GM23338 (cell line): ENCODE measurements around the gene LATS2. TPM values are rescaled to one million over a fixed set of nuclear protein-coding genes. Genes with fewer than 3 reads are reported as not detected.
A peak's percentile ranks its signal among the peaks of the same experiment; 100 is the strongest.

Source experiments
- ATAC-seq: fragments of 200-7000 bp; cut with Tn5 transposase; 3 replicates; pipeline ENCODE4 v1.9.1; 2020
- DNase-seq: peaks from one replicate; pipeline ENCODE4 v3.0.0-alpha.2; 2015; ENCODE audit warnings: low spot score
- H2AFZ ChIP-seq: fragments of 200-600 bp; sonication (generic); 2 replicates; pipeline ENCODE4 v1.8.0; 2016; ENCODE audit warnings: antibody characterized with exemption, mild to moderate bottlenecking, moderate library complexity
- H3F3A ChIP-seq: fragments of 200-600 bp; sonication (generic); replicated peaks from 2 replicates; pipeline ENCODE4 v1.8.0; 2017; ENCODE audit warnings: antibody characterized with exemption, mixed run types, low read depth
- H3K27ac ChIP-seq: fragments of 200-600 bp; sonication (generic); 2 replicates; pipeline ENCODE4 v1.6.1; 2016; ENCODE audit warnings: low read depth
- H3K27me3 ChIP-seq: fragments of 200-600 bp; sonication (generic); 2 replicates; pipeline ENCODE4 v1.8.0; 2016; ENCODE audit warnings: mild to moderate bottlenecking, mixed run types, moderate library complexity; ENCODE audit not compliant: insufficient read depth
- H3K36me3 ChIP-seq: fragments of 200-600 bp; sonication (generic); 2 replicates; pipeline ENCODE4 v1.8.0; 2016; ENCODE audit warnings: mild to moderate bottlenecking; ENCODE audit not compliant: insufficient read depth
- H3K4me1 ChIP-seq: fragments of 200-600 bp; sonication (generic); 2 replicates; pipeline ENCODE4 v1.8.0; 2016; ENCODE audit warnings: mild to moderate bottlenecking, moderate library complexity; ENCODE audit not compliant: insufficient read depth
- H3K4me2 ChIP-seq: fragments of 200-600 bp; sonication (generic); 2 replicates; pipeline ENCODE4 v1.7.1; 2017; ENCODE audit warnings: mixed run types
- H3K4me3 ChIP-seq: fragments of 200-600 bp; sonication (generic); 2 replicates; pipeline ENCODE4 v1.6.1; 2016; ENCODE audit warnings: mixed run types
- H3K79me2 ChIP-seq: fragments of 200-600 bp; sonication (generic); replicated peaks from 2 replicates; pipeline ENCODE4 v1.8.0; 2017; ENCODE audit warnings: mild to moderate bottlenecking; ENCODE audit not compliant: insufficient read depth
- H3K9me2 ChIP-seq: fragments of 200-600 bp; sonication (generic); 2 replicates; pipeline ENCODE4 v1.8.0; 2017; ENCODE audit not compliant: insufficient read depth
- H4K20me1 ChIP-seq: fragments of 200-600 bp; sonication (generic); replicated peaks from 2 replicates; pipeline ENCODE4 v1.8.0; 2017; ENCODE audit warnings: mild to moderate bottlenecking; ENCODE audit not compliant: insufficient read depth
- H3K27ac Mint-ChIP-seq: 2 replicates; pipeline ENCODE4 v1.8.0; 2020; ENCODE audit warnings: inconsistent platforms, mild to moderate bottlenecking, moderate library complexity, mixed read lengths
- H3K27me3 Mint-ChIP-seq: 3 replicates; pipeline ENCODE4 v1.8.0; 2022; ENCODE audit warnings: low read depth, mild to moderate bottlenecking, moderate library complexity, mixed read lengths, inconsistent platforms; ENCODE audit not compliant: insufficient read depth, poor library complexity
- H3K36me3 Mint-ChIP-seq: 3 replicates; pipeline ENCODE4 v1.8.0; 2021; ENCODE audit warnings: low read depth, mild to moderate bottlenecking, inconsistent platforms, moderate library complexity, mixed read lengths
- H3K4me1 Mint-ChIP-seq: 3 replicates; pipeline ENCODE4 v1.8.0; 2020; ENCODE audit warnings: mild to moderate bottlenecking, inconsistent platforms, mixed read lengths
- H3K4me3 Mint-ChIP-seq: 3 replicates; pipeline ENCODE4 v1.8.0; 2021; ENCODE audit warnings: moderate library complexity, mild to moderate bottlenecking, inconsistent platforms, mixed read lengths
- H3K9me3 Mint-ChIP-seq: 3 replicates; pipeline ENCODE4 v1.8.0; 2020; ENCODE audit warnings: moderate library complexity, mild to moderate bottlenecking, inconsistent platforms, mixed read lengths
- CREB1 ChIP-seq: fragments of 250-450 bp; sonication (Bioruptor Pico); IDR thresholded peaks from 2 replicates; pipeline ENCODE4 v1.5.0; 2020; ENCODE audit warnings: low read depth, mild to moderate bottlenecking, moderate library complexity
- EZH2 ChIP-seq: fragments of 200-600 bp; sonication (generic); IDR thresholded peaks from one replicate; pipeline ENCODE4 v1.8.0; 2017; ENCODE audit warnings: antibody characterized with exemption, mild to moderate bottlenecking, low read depth; ENCODE audit not compliant: unreplicated experiment
- EZH2phosphoT487 ChIP-seq: fragments of 200-600 bp; sonication (generic); IDR thresholded peaks from one replicate; pipeline ENCODE4 v1.8.1; 2018; ENCODE audit warnings: antibody characterized with exemption; ENCODE audit not compliant: unreplicated experiment
- JUNB ChIP-seq: IDR thresholded peaks from one replicate; pipeline ENCODE4 v1.6.1; 2016; ENCODE audit warnings: antibody characterized with exemption; ENCODE audit not compliant: unreplicated experiment
- NANOG ChIP-seq: IDR thresholded peaks from 2 replicates; pipeline ENCODE4 v1.6.1; 2016; ENCODE audit warnings: antibody characterized with exemption, borderline replicate concordance
- POLR2AphosphoS5 ChIP-seq: IDR thresholded peaks from 2 replicates; pipeline ENCODE4 v1.6.1; 2016; ENCODE audit warnings: antibody characterized with exemption, low read depth
- ZNF331 ChIP-seq: fragments of 250-450 bp; sonication (Bioruptor Pico); IDR thresholded peaks from 2 replicates; pipeline ENCODE4 v1.5.0; 2020; ENCODE audit warnings: low read depth, mild to moderate bottlenecking, moderate library complexity
- polyA plus RNA-seq: library from polyadenylated mRNA; unstranded; fragments of >200 nt; fragmentation: Nextera tagmentation; extraction: Ambion mirVana; gene quantifications from 2 replicates; pipeline ENCODE4 v1.2.1, GENCODE V29; 2016
- total RNA-seq: library from RNA; depleted of rRNA; stranded (reverse); fragments of >200 nt; shearing (Covaris generic); gene quantifications from 2 replicates; pipeline ENCODE4 v1.2.3, GENCODE V29; 2014
- TF ChIP-seq, protein P1 (sequence below): fragments of 250-450 bp; sonication (Bioruptor Pico); IDR thresholded peaks from 2 replicates; pipeline ENCODE4 v1.5.0; 2020; ENCODE audit warnings: mild to moderate bottlenecking, moderate library complexity
- TF ChIP-seq, protein P2 (sequence below): IDR thresholded peaks from 2 replicates; pipeline ENCODE4 v1.6.1; 2016; ENCODE audit warnings: antibody characterized with exemption
- TF ChIP-seq, protein P3 (sequence below), 2 experiments: fragments of 200-600 bp in 1 of 2; sonication (generic) in 1 of 2; conservative IDR thresholded peaks; 2 replicates each; pipeline versions ENCODE4 v1.5.1 to v1.6.1; 2016 to 2017; ENCODE audit warnings: antibody characterized with exemption in 2 of 2, low read depth in 2 of 2, mild to moderate bottlenecking in 2 of 2, moderate library complexity in 1 of 2

LATS2 gene
- total and polyA plus RNA-seq, 2 experiments from 2014 or later, result 10.5 to 25.4 TPM

DNA sequence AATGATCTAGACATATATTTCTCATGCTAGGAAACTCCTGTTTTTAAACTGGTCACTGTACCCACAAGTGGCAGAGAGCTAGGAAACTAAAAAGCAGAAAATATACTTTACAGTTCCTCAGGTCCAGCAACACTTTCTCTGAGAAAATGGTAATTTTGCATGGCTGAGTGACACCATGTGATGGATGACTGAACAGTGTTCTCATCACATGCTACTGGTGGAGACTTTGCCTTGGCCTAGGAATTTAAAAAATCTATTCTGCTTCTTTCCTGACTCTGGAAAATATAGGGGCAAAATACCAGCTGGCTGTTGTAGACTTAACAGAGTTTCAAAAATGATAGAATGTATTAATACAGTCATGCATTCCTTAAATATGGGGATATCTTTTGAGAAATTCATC lies 50.0 kb downstream of the LATS2 start (continued):
- TF ChIP-seq, protein P1, sequence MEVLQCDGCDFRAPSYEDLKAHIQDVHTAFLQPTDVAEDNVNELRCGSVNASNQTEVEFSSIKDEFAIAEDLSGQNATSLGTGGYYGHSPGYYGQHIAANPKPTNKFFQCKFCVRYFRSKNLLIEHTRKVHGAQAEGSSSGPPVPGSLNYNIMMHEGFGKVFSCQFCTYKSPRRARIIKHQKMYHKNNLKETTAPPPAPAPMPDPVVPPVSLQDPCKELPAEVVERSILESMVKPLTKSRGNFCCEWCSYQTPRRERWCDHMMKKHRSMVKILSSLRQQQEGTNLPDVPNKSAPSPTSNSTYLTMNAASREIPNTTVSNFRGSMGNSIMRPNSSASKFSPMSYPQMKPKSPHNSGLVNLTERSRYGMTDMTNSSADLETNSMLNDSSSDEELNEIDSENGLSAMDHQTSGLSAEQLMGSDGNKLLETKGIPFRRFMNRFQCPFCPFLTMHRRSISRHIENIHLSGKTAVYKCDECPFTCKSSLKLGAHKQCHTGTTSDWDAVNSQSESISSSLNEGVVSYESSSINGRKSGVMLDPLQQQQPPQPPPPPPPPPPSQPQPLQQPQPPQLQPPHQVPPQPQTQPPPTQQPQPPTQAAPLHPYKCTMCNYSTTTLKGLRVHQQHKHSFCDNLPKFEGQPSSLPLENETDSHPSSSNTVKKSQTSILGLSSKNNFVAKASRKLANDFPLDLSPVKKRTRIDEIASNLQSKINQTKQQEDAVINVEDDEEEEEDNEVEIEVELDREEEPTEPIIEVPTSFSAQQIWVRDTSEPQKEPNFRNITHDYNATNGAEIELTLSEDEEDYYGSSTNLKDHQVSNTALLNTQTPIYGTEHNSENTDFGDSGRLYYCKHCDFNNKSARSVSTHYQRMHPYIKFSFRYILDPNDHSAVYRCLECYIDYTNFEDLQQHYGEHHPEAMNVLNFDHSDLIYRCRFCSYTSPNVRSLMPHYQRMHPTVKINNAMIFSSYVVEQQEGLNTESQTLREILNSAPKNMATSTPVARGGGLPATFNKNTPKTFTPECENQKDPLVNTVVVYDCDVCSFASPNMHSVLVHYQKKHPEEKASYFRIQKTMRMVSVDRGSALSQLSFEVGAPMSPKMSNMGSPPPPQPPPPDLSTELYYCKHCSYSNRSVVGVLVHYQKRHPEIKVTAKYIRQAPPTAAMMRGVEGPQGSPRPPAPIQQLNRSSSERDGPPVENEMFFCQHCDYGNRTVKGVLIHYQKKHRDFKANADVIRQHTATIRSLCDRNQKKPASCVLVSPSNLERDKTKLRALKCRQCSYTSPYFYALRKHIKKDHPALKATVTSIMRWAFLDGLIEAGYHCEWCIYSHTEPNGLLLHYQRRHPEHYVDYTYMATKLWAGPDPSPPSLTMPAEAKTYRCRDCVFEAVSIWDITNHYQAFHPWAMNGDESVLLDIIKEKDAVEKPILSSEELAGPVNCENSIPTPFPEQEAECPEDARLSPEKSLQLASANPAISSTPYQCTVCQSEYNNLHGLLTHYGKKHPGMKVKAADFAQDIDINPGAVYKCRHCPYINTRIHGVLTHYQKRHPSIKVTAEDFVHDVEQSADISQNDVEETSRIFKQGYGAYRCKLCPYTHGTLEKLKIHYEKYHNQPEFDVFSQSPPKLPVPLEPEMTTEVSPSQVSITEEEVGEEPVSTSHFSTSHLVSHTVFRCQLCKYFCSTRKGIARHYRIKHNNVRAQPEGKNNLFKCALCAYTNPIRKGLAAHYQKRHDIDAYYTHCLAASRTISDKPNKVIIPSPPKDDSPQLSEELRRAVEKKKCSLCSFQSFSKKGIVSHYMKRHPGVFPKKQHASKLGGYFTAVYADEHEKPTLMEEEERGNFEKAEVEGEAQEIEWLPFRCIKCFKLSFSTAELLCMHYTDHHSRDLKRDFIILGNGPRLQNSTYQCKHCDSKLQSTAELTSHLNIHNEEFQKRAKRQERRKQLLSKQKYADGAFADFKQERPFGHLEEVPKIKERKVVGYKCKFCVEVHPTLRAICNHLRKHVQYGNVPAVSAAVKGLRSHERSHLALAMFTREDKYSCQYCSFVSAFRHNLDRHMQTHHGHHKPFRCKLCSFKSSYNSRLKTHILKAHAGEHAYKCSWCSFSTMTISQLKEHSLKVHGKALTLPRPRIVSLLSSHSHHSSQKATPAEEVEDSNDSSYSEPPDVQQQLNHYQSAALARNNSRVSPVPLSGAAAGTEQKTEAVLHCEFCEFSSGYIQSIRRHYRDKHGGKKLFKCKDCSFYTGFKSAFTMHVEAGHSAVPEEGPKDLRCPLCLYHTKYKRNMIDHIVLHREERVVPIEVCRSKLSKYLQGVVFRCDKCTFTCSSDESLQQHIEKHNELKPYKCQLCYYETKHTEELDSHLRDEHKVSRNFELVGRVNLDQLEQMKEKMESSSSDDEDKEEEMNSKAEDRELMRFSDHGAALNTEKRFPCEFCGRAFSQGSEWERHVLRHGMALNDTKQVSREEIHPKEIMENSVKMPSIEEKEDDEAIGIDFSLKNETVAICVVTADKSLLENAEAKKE (CRISPR knock-in tag), result no peak
- no peak for TF ChIP-seq JUNB
- no peak for TF ChIP-seq ZNF331
- no peak for TF ChIP-seq CREB1

DNA sequence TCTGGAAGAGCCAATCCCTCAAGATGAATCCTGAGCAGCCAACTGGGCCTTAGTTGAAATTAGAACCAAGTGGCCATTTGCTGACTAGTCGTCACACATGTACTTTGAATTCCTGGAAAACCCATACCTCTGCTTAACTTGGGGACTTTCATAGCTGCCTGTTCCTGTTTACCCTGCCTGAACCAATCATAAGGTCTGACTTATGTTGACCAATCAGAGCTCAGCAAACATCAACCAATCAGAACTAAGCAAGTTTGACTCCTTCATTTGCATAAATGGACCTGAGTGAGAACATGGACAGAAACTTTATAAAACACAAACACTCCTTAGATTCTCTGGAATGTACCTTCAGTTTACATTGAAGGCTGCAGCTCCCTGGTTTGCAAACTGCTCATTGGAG lies 50.8 kb downstream of the LATS2 start:
- Mint-ChIP-seq H3K27ac (peak overlapping the region; percentile 50; the same call in 1 of the 2 replicates), H3K4me1 (peaks cover 25% of the 10 kb centered on the region), H3K9me3 (no peaks in the 10 kb centered on the region), H3K4me3 (no peak overlapping the region), H3K27me3 (peaks cover 8% of the 10 kb centered on the region), H3K36me3 (peaks cover 2% of the 10 kb centered on the region; the same call in 1 of the 3 replicates)
- Histone ChIP-seq H3K79me2 (peaks cover 97% of the 10 kb centered on the region), H3K27me3 (no peaks in the 10 kb centered on the region), H3K9me2 (no peaks in the 10 kb centered on the region), H4K20me1 (peaks cover 53% of the 10 kb centered on the region), H3F3A (no peaks in the 10 kb centered on the region), H3K4me2 (no peak overlapping the region), H3K4me3 (no peak overlapping the region), H2AFZ (no peak overlapping the region), H3K27ac (peak overlapping the region; percentile 40; the same call in 1 of the 2 replicates), H3K36me3 (0 out of 2 replicates have a peak, but pooled peaks cover 4% of the 10 kb centered on the region), H3K4me1 (no peaks in the 10 kb centered on the region; the same call in 1 of the 2 replicates)
- DNase-seq, result peak; percentile 49
- ATAC-seq, result peak; percentile 42; the same call in 2 of the 3 replicates
- TF ChIP-seq, protein P2, sequence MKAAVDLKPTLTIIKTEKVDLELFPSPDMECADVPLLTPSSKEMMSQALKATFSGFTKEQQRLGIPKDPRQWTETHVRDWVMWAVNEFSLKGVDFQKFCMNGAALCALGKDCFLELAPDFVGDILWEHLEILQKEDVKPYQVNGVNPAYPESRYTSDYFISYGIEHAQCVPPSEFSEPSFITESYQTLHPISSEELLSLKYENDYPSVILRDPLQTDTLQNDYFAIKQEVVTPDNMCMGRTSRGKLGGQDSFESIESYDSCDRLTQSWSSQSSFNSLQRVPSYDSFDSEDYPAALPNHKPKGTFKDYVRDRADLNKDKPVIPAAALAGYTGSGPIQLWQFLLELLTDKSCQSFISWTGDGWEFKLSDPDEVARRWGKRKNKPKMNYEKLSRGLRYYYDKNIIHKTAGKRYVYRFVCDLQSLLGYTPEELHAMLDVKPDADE, result no peak
- TF ChIP-seq POLR2AphosphoS5, result no peak
- no peak for TF ChIP-seq EZH2phosphoT487
- TF ChIP-seq JUNB, result no peak
- TF ChIP-seq EZH2, result no peak
- no peak for TF ChIP-seq NANOG
- TF ChIP-seq, protein P3, sequence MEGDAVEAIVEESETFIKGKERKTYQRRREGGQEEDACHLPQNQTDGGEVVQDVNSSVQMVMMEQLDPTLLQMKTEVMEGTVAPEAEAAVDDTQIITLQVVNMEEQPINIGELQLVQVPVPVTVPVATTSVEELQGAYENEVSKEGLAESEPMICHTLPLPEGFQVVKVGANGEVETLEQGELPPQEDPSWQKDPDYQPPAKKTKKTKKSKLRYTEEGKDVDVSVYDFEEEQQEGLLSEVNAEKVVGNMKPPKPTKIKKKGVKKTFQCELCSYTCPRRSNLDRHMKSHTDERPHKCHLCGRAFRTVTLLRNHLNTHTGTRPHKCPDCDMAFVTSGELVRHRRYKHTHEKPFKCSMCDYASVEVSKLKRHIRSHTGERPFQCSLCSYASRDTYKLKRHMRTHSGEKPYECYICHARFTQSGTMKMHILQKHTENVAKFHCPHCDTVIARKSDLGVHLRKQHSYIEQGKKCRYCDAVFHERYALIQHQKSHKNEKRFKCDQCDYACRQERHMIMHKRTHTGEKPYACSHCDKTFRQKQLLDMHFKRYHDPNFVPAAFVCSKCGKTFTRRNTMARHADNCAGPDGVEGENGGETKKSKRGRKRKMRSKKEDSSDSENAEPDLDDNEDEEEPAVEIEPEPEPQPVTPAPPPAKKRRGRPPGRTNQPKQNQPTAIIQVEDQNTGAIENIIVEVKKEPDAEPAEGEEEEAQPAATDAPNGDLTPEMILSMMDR (conservative IDR thresholded peaks at IDR 0.05; ENCODE audit: low read depth in 2 of 2), result no peak
